Hepatocyte (in vitro differentiated cells): ENCODE data around the gene KCND2. TPM values are rescaled to one million over a fixed set of nuclear protein-coding genes. Genes with fewer than 3 reads are reported as not detected.
"Not testable (repeated sequence)": the region's sequence is repeated elsewhere in the genome, so short reads cannot be mapped to it uniquely, and the experiment has no call there.

Experiments
- DNase-seq: peaks from one replicate; pipeline ENCODE4 v3.0.0-alpha.2; 2016; ENCODE audit warnings: low spot score
- H2AFZ ChIP-seq: fragments of 200-600 bp; sonication (generic); 2 replicates; pipeline ENCODE4 v1.6.0; 2016; ENCODE audit warnings: antibody characterized with exemption, mild to moderate bottlenecking
- H3K27ac ChIP-seq: fragments of 200-600 bp; sonication (generic); 2 replicates; pipeline ENCODE4 v1.5.1; 2016; ENCODE audit warnings: mild to moderate bottlenecking
- H3K27me3 ChIP-seq: fragments of 200-600 bp; sonication (generic); 2 replicates; pipeline ENCODE4 v1.6.1; 2016
- H3K36me3 ChIP-seq: fragments of 200-600 bp; sonication (generic); replicated peaks from 2 replicates; pipeline ENCODE4 v1.5.1; 2016; ENCODE audit warnings: low read depth; ENCODE audit not compliant: insufficient read depth
- H3K4me1 ChIP-seq: fragments of 200-600 bp; sonication (generic); 2 replicates; pipeline ENCODE4 v1.5.1; 2016; ENCODE audit warnings: mild to moderate bottlenecking, moderate library complexity; ENCODE audit not compliant: insufficient read depth
- H3K4me2 ChIP-seq: fragments of 200-600 bp; sonication (generic); 2 replicates; pipeline ENCODE4 v1.6.0; 2016
- H3K4me3 ChIP-seq: fragments of 200-600 bp; sonication (generic); 2 replicates; pipeline ENCODE4 v1.5.1; 2016; ENCODE audit warnings: mild to moderate bottlenecking
- H3K79me2 ChIP-seq: fragments of 200-600 bp; sonication (generic); 2 replicates; pipeline ENCODE4 v1.6.0; 2017; ENCODE audit warnings: mild to moderate bottlenecking
- H3K9me2 ChIP-seq: fragments of 200-600 bp; sonication (generic); replicated peaks from 2 replicates; pipeline ENCODE4 v1.6.0; 2017; ENCODE audit warnings: mild to moderate bottlenecking; ENCODE audit not compliant: insufficient read depth
- H3K9me3 ChIP-seq: fragments of 200-600 bp; sonication (generic); 2 replicates; pipeline ENCODE4 v1.5.1; 2016; ENCODE audit warnings: low read depth, mild to moderate bottlenecking
- H4K20me1 ChIP-seq: fragments of 200-600 bp; sonication (generic); 2 replicates; pipeline ENCODE4 v1.6.0; 2016; ENCODE audit warnings: mild to moderate bottlenecking; ENCODE audit not compliant: insufficient read depth, poor library complexity, severe bottlenecking
- EZH2 ChIP-seq: fragments of 200-600 bp; sonication (generic); IDR thresholded peaks from 2 replicates; pipeline ENCODE4 v1.6.1; 2016; ENCODE audit warnings: antibody characterized with exemption, mild to moderate bottlenecking, borderline replicate concordance
- EZH2phosphoT487 ChIP-seq: fragments of 200-600 bp; sonication (generic); IDR thresholded peaks from one replicate; pipeline ENCODE4 v1.6.1; 2018; ENCODE audit warnings: antibody characterized with exemption, mild to moderate bottlenecking, low read depth, moderate library complexity; ENCODE audit not compliant: unreplicated experiment, severe bottlenecking
- WGBS: methylation state at CpG from one replicate; pipeline ENCODE4 v1.1.6; 2016; ENCODE audit warnings: low lambda C conversion rate; ENCODE audit errors: missing lambda C conversion rate; 5-methylcytosine and 5-hydroxymethylcytosine counted together
- polyA plus RNA-seq: library from polyadenylated mRNA; unstranded; fragments of >200 nt; fragmentation: Nextera tagmentation; extraction: Ambion mirVana; gene quantifications from 2 replicates; pipeline ENCODE4 v1.2.1, GENCODE V29; 2016
- total RNA-seq: library from RNA; depleted of rRNA; stranded (reverse); fragments of >200 nt; gene quantifications from 2 replicates; pipeline ENCODE4 v1.2.3, GENCODE V29; 2014
- TF ChIP-seq, protein P1 (sequence below): fragments of 200-600 bp; sonication (generic); IDR thresholded peaks from 2 replicates; pipeline ENCODE4 v1.5.1; 2016; ENCODE audit warnings: antibody characterized with exemption, mild to moderate bottlenecking; ENCODE audit not compliant: poor library complexity

KCND2 gene
- total and polyA plus RNA-seq, 2 experiments from 2014 or later, result 0.58 to 3.6 TPM

DNA sequence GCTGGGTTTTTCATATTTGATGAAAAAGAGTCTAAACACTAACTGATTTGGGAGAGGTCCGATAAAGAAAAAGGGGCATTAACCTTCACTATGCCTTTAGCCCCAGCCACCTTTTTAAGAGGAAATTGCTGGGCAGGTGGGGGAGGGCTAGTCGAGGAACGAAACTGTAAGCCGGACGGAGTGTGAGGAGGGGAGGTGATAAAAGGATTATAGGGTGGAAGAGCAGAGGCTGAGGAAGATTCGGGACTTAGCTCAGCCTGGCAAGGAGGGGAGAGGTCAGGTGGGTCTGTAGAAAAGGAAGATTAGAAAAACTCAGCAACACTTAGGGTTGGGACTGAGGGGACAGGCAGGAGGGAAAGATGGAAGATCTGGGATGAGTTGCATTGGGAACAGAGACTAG lies 508.0 kb downstream of the KCND2 start:
- TF ChIP-seq, protein P1, sequence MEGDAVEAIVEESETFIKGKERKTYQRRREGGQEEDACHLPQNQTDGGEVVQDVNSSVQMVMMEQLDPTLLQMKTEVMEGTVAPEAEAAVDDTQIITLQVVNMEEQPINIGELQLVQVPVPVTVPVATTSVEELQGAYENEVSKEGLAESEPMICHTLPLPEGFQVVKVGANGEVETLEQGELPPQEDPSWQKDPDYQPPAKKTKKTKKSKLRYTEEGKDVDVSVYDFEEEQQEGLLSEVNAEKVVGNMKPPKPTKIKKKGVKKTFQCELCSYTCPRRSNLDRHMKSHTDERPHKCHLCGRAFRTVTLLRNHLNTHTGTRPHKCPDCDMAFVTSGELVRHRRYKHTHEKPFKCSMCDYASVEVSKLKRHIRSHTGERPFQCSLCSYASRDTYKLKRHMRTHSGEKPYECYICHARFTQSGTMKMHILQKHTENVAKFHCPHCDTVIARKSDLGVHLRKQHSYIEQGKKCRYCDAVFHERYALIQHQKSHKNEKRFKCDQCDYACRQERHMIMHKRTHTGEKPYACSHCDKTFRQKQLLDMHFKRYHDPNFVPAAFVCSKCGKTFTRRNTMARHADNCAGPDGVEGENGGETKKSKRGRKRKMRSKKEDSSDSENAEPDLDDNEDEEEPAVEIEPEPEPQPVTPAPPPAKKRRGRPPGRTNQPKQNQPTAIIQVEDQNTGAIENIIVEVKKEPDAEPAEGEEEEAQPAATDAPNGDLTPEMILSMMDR, result no peak
- no peak for TF ChIP-seq EZH2
- TF ChIP-seq EZH2phosphoT487, result no peak
- Histone ChIP-seq H3K9me2 (no peaks in the 10 kb centered on the region), H3K27me3 (no peaks in the 10 kb centered on the region), H3K9me3 (no peaks in the 10 kb centered on the region), H3K36me3 (no peaks in the 10 kb centered on the region), H3K79me2 (no peaks in the 10 kb centered on the region), H3K4me1 (no peaks in the 10 kb centered on the region), H4K20me1 (no peaks in the 10 kb centered on the region), H3K4me3 (no peak overlapping the region), H3K27ac (no peak overlapping the region), H3K4me2 (no peak overlapping the region), H2AFZ (no peak overlapping the region)
- WGBS, result 50% methylated on average over 6 of the region's 6 CpGs
- no peak for DNase-seq

DNA sequence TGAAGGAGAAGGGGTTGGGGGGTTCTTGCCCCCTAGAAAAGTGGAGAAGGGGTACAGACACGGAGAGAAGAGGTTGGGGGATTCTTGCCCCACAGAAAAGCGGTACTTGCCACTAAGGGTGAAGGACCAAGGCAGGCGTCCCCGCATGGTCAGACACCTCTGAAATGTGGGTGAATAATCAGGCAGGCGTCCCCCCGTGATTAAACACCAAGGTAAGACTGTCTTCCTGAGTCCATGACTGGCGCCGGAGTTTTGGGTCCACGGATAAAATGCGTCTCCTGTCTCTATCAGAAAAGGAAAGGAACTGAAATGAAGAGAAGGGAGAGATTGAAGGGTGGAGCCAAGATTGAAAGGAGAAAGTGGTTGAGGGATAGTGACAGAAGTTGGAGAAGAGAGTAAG lies 508.9 kb downstream of the KCND2 start:
- H3K9me3 ChIP-seq, H3K27ac ChIP-seq, H3K27me3 ChIP-seq, H2AFZ ChIP-seq, H3K79me2 ChIP-seq, H3K9me2 ChIP-seq, H3K36me3 ChIP-seq, H3K4me3 ChIP-seq, DNase-seq, H4K20me1 ChIP-seq, H3K4me2 ChIP-seq, H3K4me1 ChIP-seq: not testable (repeated sequence)
- WGBS, result 88% methylated on average over 10 of the region's 10 CpGs

DNA sequence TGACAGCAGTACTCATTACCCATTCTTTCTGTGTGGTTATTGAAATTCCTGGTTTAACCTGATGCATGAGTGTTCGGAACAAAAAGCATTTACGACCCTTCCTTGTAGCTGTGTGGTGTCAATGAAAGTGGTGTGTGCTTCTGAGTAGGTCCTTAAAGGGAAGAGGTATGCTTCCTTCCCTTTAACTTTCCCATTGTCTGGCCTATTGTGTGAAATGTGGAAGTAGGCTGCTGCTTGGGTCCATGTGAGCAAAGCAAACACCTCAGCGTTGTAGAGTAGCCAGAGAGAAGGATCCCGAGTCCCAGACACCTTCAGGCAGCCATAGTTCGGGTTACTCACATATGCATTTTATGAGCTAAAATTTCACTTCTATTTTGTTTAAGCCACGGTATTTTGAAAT lies 510.3 kb downstream of the KCND2 start:
- Histone ChIP-seq H3K79me2 (no peaks in the 10 kb centered on the region), H3K4me1 (no peaks in the 10 kb centered on the region), H3K36me3 (no peaks in the 10 kb centered on the region), H3K9me2 (no peaks in the 10 kb centered on the region), H3K4me3 (no peak overlapping the region), H2AFZ (no peak overlapping the region), H3K9me3 (no peaks in the 10 kb centered on the region), H3K27me3 (no peaks in the 10 kb centered on the region), H4K20me1 (no peaks in the 10 kb centered on the region), H3K27ac (no peak overlapping the region), H3K4me2 (no peak overlapping the region)
- DNase-seq, result no peak
- TF ChIP-seq EZH2 (no peak), EZH2phosphoT487 (no peak)
- TF ChIP-seq, protein P1, result no peak
- 74% methylated on average over 6 of the region's 6 CpGs for WGBS

DNA sequence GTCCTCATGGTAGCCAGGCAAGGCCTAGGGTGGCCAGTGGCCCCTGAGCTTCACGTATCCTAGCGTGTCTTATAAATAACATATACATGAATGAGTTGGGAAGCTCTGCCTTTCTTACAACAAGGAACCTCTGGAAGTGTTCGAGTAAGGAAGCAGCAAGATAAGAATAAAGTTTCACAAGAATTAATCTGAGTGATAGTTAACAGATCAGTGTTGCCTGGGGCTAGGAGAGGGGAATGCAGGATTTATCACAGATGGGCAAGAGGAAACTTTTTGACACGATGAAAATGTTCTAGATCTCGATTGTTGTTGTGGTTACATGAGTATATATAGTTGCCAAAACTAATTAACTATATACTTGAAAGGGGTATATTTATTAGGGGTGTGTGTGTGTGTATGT lies 510.7 kb downstream of the KCND2 start:
- Histone ChIP-seq H3K4me2 (no peak overlapping the region), H3K79me2 (no peaks in the 10 kb centered on the region), H3K4me1 (no peaks in the 10 kb centered on the region), H3K9me3 (no peaks in the 10 kb centered on the region), H4K20me1 (no peaks in the 10 kb centered on the region), H3K36me3 (no peaks in the 10 kb centered on the region), H3K4me3 (no peak overlapping the region), H3K27ac (no peak overlapping the region), H3K27me3 (no peaks in the 10 kb centered on the region), H2AFZ (no peak overlapping the region), H3K9me2 (no peaks in the 10 kb centered on the region)
- WGBS, result 56% methylated on average over 5 of the region's 5 CpGs
- TF ChIP-seq EZH2phosphoT487 (no peak), EZH2 (no peak)
- TF ChIP-seq, protein P1, result no peak
- DNase-seq, result no peak
